H1 (cell line): ENCODE data around the gene LAMA4. TPM values are rescaled to one million over a fixed set of nuclear protein-coding genes. Genes with fewer than 3 reads are reported as not detected.

Experiments
- CBX8 ChIP-seq: fragments of 300-800, 300-1000 bp; sonication (generic); IDR thresholded peaks from 2 replicates; pipeline ENCODE4 v1.7.1; 2016; ENCODE audit warnings: low read depth, low read length, borderline replicate concordance
- CTBP2 ChIP-seq: IDR thresholded peaks from 2 replicates; pipeline ENCODE4 v1.7.0; 2011; ENCODE audit warnings: borderline replicate concordance, mild to moderate bottlenecking, moderate library complexity, mixed read lengths, low read length; ENCODE audit not compliant: insufficient read depth, insufficient read length
- E2F6 ChIP-seq: IDR thresholded peaks from 2 replicates; pipeline ENCODE4 v1.6.1; 2012; ENCODE audit warnings: inconsistent platforms
- GABPA ChIP-seq: IDR thresholded peaks from 2 replicates; pipeline ENCODE4 v1.6.1; 2011; ENCODE audit warnings: mild to moderate bottlenecking, low read length, moderate library complexity, borderline replicate concordance; ENCODE audit not compliant: insufficient read depth
- HDAC2 ChIP-seq, 2 experiments: fragments of 300-600 bp in 1 of 2; sonication (generic) in 1 of 2; IDR thresholded peaks; 2 replicates each; pipeline ENCODE4 v1.6.1; 2011 to 2012; ENCODE audit warnings: low read depth in 2 of 2, low read length in 2 of 2, mild to moderate bottlenecking in 2 of 2, moderate library complexity in 2 of 2, borderline replicate concordance in 1 of 2, inconsistent platforms in 1 of 2
- JUND ChIP-seq: IDR thresholded peaks from 2 replicates; pipeline ENCODE4 v1.6.1; 2011; ENCODE audit warnings: mild to moderate bottlenecking, improper control_type of control experiment, low read length
- KDM1A ChIP-seq: fragments of 200-600, 300-600 bp; sonication (generic); IDR thresholded peaks from 2 replicates; pipeline ENCODE4 v1.7.1; 2016; ENCODE audit warnings: mild to moderate bottlenecking, low read length, borderline replicate concordance
- RAD21 ChIP-seq, 2 experiments: IDR thresholded peaks in 1 of 2; conservative IDR thresholded peaks in 1 of 2; 2 replicates each; pipeline ENCODE4 v1.6.1; 2011; ENCODE audit warnings: low read depth in 2 of 2, low read length in 2 of 2, improper control_type of control experiment in 1 of 2, inconsistent platforms in 1 of 2, mild to moderate bottlenecking in 1 of 2, moderate library complexity in 1 of 2
- TBP ChIP-seq: IDR thresholded peaks from 2 replicates; pipeline ENCODE4 v1.6.1; 2011; ENCODE audit warnings: low read depth, low read length, improper control_type of control experiment
- polyA plus RNA-seq, 7 experiments: library from polyadenylated mRNA; depleted of rRNA in 3 of 7; stranded (reverse) in 5 of 7; unstranded in 2 of 7; fragments of >200 nt in 5 of 7; fragments of 200-250 nt in 2 of 7; gene quantifications; 1 replicate in 5 of 7; 2 replicates in 1 of 7; 4 replicates in 1 of 7; pipeline versions ENCODE4 v1.2.1 to v1.2.3, GENCODE V29; 2011 to 2013; ENCODE audit warnings: missing spikeins in 2 of 7, mixed read lengths in 2 of 7
- total RNA-seq: library from RNA; stranded (reverse); fragmentation: NEBNext Ultra II Directional; extraction: Animal tissue kit (Norgen Biotek cat#: 25700); gene quantifications from 2 replicates; pipeline ENCODE4 v1.2.1, GENCODE V29; 2021
- TF ChIP-seq, protein P1 (sequence below): fragments of 300-600 bp; sonication (generic); IDR thresholded peaks from 2 replicates; pipeline ENCODE4 v1.7.1; 2012; ENCODE audit warnings: low read length, moderate library complexity, mild to moderate bottlenecking, inconsistent platforms; ENCODE audit not compliant: insufficient replicate concordance

LAMA4 gene
- total and polyA plus RNA-seq, 2 of the 8 experiments (the other 6 are each of a cell fraction or from before 2014, with no cell fraction given) = 0.95 to 1.5 TPM

- TF ChIP-seq, protein P1, sequence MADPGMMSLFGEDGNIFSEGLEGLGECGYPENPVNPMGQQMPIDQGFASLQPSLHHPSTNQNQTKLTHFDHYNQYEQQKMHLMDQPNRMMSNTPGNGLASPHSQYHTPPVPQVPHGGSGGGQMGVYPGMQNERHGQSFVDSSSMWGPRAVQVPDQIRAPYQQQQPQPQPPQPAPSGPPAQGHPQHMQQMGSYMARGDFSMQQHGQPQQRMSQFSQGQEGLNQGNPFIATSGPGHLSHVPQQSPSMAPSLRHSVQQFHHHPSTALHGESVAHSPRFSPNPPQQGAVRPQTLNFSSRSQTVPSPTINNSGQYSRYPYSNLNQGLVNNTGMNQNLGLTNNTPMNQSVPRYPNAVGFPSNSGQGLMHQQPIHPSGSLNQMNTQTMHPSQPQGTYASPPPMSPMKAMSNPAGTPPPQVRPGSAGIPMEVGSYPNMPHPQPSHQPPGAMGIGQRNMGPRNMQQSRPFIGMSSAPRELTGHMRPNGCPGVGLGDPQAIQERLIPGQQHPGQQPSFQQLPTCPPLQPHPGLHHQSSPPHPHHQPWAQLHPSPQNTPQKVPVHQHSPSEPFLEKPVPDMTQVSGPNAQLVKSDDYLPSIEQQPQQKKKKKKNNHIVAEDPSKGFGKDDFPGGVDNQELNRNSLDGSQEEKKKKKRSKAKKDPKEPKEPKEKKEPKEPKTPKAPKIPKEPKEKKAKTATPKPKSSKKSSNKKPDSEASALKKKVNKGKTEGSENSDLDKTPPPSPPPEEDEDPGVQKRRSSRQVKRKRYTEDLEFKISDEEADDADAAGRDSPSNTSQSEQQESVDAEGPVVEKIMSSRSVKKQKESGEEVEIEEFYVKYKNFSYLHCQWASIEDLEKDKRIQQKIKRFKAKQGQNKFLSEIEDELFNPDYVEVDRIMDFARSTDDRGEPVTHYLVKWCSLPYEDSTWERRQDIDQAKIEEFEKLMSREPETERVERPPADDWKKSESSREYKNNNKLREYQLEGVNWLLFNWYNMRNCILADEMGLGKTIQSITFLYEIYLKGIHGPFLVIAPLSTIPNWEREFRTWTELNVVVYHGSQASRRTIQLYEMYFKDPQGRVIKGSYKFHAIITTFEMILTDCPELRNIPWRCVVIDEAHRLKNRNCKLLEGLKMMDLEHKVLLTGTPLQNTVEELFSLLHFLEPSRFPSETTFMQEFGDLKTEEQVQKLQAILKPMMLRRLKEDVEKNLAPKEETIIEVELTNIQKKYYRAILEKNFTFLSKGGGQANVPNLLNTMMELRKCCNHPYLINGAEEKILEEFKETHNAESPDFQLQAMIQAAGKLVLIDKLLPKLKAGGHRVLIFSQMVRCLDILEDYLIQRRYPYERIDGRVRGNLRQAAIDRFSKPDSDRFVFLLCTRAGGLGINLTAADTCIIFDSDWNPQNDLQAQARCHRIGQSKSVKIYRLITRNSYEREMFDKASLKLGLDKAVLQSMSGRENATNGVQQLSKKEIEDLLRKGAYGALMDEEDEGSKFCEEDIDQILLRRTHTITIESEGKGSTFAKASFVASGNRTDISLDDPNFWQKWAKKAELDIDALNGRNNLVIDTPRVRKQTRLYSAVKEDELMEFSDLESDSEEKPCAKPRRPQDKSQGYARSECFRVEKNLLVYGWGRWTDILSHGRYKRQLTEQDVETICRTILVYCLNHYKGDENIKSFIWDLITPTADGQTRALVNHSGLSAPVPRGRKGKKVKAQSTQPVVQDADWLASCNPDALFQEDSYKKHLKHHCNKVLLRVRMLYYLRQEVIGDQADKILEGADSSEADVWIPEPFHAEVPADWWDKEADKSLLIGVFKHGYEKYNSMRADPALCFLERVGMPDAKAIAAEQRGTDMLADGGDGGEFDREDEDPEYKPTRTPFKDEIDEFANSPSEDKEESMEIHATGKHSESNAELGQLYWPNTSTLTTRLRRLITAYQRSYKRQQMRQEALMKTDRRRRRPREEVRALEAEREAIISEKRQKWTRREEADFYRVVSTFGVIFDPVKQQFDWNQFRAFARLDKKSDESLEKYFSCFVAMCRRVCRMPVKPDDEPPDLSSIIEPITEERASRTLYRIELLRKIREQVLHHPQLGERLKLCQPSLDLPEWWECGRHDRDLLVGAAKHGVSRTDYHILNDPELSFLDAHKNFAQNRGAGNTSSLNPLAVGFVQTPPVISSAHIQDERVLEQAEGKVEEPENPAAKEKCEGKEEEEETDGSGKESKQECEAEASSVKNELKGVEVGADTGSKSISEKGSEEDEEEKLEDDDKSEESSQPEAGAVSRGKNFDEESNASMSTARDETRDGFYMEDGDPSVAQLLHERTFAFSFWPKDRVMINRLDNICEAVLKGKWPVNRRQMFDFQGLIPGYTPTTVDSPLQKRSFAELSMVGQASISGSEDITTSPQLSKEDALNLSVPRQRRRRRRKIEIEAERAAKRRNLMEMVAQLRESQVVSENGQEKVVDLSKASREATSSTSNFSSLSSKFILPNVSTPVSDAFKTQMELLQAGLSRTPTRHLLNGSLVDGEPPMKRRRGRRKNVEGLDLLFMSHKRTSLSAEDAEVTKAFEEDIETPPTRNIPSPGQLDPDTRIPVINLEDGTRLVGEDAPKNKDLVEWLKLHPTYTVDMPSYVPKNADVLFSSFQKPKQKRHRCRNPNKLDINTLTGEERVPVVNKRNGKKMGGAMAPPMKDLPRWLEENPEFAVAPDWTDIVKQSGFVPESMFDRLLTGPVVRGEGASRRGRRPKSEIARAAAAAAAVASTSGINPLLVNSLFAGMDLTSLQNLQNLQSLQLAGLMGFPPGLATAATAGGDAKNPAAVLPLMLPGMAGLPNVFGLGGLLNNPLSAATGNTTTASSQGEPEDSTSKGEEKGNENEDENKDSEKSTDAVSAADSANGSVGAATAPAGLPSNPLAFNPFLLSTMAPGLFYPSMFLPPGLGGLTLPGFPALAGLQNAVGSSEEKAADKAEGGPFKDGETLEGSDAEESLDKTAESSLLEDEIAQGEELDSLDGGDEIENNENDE = no peak
- no peak for TF ChIP-seq CBX8
- no peak for TF ChIP-seq CTBP2
- no peak for TF ChIP-seq TBP
- no peak for TF ChIP-seq RAD21 (IDR thresholded peaks at IDR 0.05 in 1 of 2, conservative IDR thresholded peaks at IDR 0.05 in 1 of 2; ENCODE audit: low read depth in 2 of 2, low read length in 2 of 2)
- no peak for TF ChIP-seq KDM1A
- TF ChIP-seq HDAC2 (IDR thresholded peaks at IDR 0.05; ENCODE audit: borderline replicate concordance in 1 of 2, low read depth in 2 of 2, low read length in 2 of 2) = no peak
- no peak for TF ChIP-seq E2F6
- no peak for TF ChIP-seq GABPA
- TF ChIP-seq JUND = no peak
Observed at GRCh38 chr6:112139052-112139451, 115.3 kb downstream of the LAMA4 start (continued).
